CD14-positive monocyte (primary cell): Measurements from ENCODE around the gene RNF217. TPM values are rescaled to one million over a fixed set of nuclear protein-coding genes. Genes with fewer than 3 reads are reported as not detected.

Experiments used
- DNase-seq, 3 donors: peaks; one replicate each; pipeline ENCODE4 v3.0.0-alpha.2; 2011 to 2022
- H2AFZ ChIP-seq: 2 replicates; pipeline ENCODE4 v1.6.0; 2012; ENCODE audit warnings: mild to moderate bottlenecking, low read depth, low read length, inconsistent platforms; ENCODE audit not compliant: insufficient read depth, poor library complexity, severe bottlenecking
- H3K27ac ChIP-seq, 2 donors: 1 replicate in 1 of 2; 2 replicates in 1 of 2; pipeline ENCODE4 v1.5.1; 2012 to 2013; ENCODE audit warnings: low read length in 2 of 2, control low read depth in 1 of 2, inconsistent platforms in 1 of 2, low read depth in 1 of 2, mild to moderate bottlenecking in 1 of 2
- H3K27me3 ChIP-seq, 2 donors: one replicate each; pipeline versions ENCODE4 v1.6.0 to v1.6.1; 2011 to 2013; ENCODE audit warnings: low read length in 2 of 2; ENCODE audit not compliant: control insufficient read depth in 2 of 2, insufficient read depth in 2 of 2
- H3K36me3 ChIP-seq, 2 donors: replicated peaks in 1 of 2; 1 replicate in 1 of 2; 2 replicates in 1 of 2; pipeline versions ENCODE4 v1.5.1 to v1.6.1; 2012 to 2013; ENCODE audit warnings: low read length in 2 of 2, control low read depth in 1 of 2, inconsistent platforms in 1 of 2, mild to moderate bottlenecking in 1 of 2; ENCODE audit not compliant: insufficient read depth in 2 of 2, control insufficient read depth in 1 of 2
- H3K4me1 ChIP-seq, 2 donors: 1 replicate in 1 of 2; 2 replicates in 1 of 2; pipeline versions ENCODE4 v1.5.1 to v1.6.1; 2012 to 2013; ENCODE audit warnings: low read length in 2 of 2, control low read depth in 1 of 2, inconsistent platforms in 1 of 2, mild to moderate bottlenecking in 1 of 2, moderate library complexity in 1 of 2; ENCODE audit not compliant: insufficient read depth in 2 of 2, control insufficient read depth in 1 of 2
- H3K4me2 ChIP-seq: replicated peaks from 2 replicates; pipeline ENCODE3; 2012; ENCODE audit warnings: low read length, moderate library complexity, mild to moderate bottlenecking; ENCODE audit not compliant: poor library complexity, severe bottlenecking; ENCODE audit errors: extremely low read depth
- H3K4me3 ChIP-seq, 3 experiments: fragments of 200-600 bp in 1 of 3; sonication (generic) in 1 of 3; replicated peaks in 1 of 3; 1 replicate in 2 of 3; 2 replicates in 1 of 3; pipeline ENCODE4 v1.5.1; 2011 to 2013; ENCODE audit warnings: low read length in 3 of 3, mild to moderate bottlenecking in 3 of 3, control low read depth in 2 of 3, low read depth in 2 of 3, inconsistent platforms in 1 of 3, moderate library complexity in 1 of 3
- H3K79me2 ChIP-seq: 2 replicates; pipeline ENCODE4 v1.6.0; 2012; ENCODE audit warnings: mild to moderate bottlenecking, control low read depth, inconsistent platforms, low read length, moderate library complexity; ENCODE audit not compliant: insufficient read depth
- H3K9ac ChIP-seq: 2 replicates; pipeline ENCODE4 v1.6.0; 2017; ENCODE audit warnings: low read length, mild to moderate bottlenecking; ENCODE audit not compliant: insufficient read depth, poor library complexity, severe bottlenecking
- H3K9me3 ChIP-seq, 2 donors: replicated peaks in 1 of 2; 1 replicate in 1 of 2; 2 replicates in 1 of 2; pipeline versions ENCODE4 v1.5.1 to v1.6.1; 2012 to 2013; ENCODE audit warnings: low read length in 2 of 2, control low read depth in 1 of 2; ENCODE audit not compliant: control insufficient read depth in 1 of 2, insufficient read depth in 1 of 2
- H4K20me1 ChIP-seq: 2 replicates; pipeline ENCODE4 v1.6.0; 2012; ENCODE audit warnings: mild to moderate bottlenecking, low read length, control low read depth, moderate library complexity; ENCODE audit not compliant: insufficient read depth
- H3K27ac Mint-ChIP-seq, 7 donors: one replicate each; pipeline ENCODE4 v1.8.0; 2020; ENCODE audit warnings: mild to moderate bottlenecking in 7 of 7, mixed read lengths in 7 of 7, moderate library complexity in 6 of 7, inconsistent platforms in 2 of 7
- H3K27me3 Mint-ChIP-seq, 3 donors: one replicate each; pipeline ENCODE4 v1.8.0; 2021 to 2022; ENCODE audit warnings: low read depth in 3 of 3, mild to moderate bottlenecking in 3 of 3, mixed read lengths in 3 of 3, moderate library complexity in 3 of 3, inconsistent platforms in 1 of 3
- H3K36me3 Mint-ChIP-seq, 2 donors: one replicate each; pipeline ENCODE4 v1.8.0; 2020; ENCODE audit warnings: mixed read lengths in 2 of 2, inconsistent platforms in 1 of 2, mild to moderate bottlenecking in 1 of 2
- H3K4me1 Mint-ChIP-seq: one replicate; pipeline ENCODE4 v1.8.0; 2020; ENCODE audit warnings: mild to moderate bottlenecking, mixed read lengths
- H3K4me3 Mint-ChIP-seq, 2 donors: one replicate each; pipeline ENCODE4 v1.8.0; 2020; ENCODE audit warnings: mild to moderate bottlenecking in 2 of 2, mixed read lengths in 2 of 2, moderate library complexity in 1 of 2
- H3K9me3 Mint-ChIP-seq, 7 donors: one replicate each; pipeline ENCODE4 v1.8.0; 2020 to 2022; ENCODE audit warnings: mixed read lengths in 7 of 7, mild to moderate bottlenecking in 6 of 7, moderate library complexity in 6 of 7, inconsistent platforms in 2 of 7
- WGBS: methylation state at CpG from one replicate; pipeline ENCODE4 v1.1.5; 2013; ENCODE audit warnings: missing lambda C conversion rate; ENCODE audit not compliant: insufficient coverage; 5-methylcytosine and 5-hydroxymethylcytosine counted together
- intact Hi-C, 2 donors: fragments of 100-400 bp; cut with micrococcal nuclease; formaldehyde crosslinking; loops; one replicate each; pipeline versions ENCODE4 v1.15.0 to v1.15.1; 2023
- polyA plus RNA-seq, 3 donors: library from polyadenylated mRNA; depleted of rRNA in 1 of 3; unstranded in 2 of 3; stranded (reverse) in 1 of 3; fragments of 300-500 nt in 2 of 3; fragments of >200 nt in 1 of 3; fragmentation: Illumina TruSeq in 2 of 3; gene quantifications; 1 replicate in 2 of 3; 2 replicates in 1 of 3; pipeline ENCODE4 v1.2.3, GENCODE V29; 2012 to 2021
- TF ChIP-seq, protein P1 (sequence below): fragments of 200-600 bp; IDR thresholded peaks from one replicate; pipeline ENCODE4 v1.8.0; 2022; ENCODE audit warnings: antibody characterized with exemption, mild to moderate bottlenecking

Gene RNF217
- polyA plus RNA-seq, 3 donors, result 2.2 to 11.6 (median 3.3) TPM

DNA sequence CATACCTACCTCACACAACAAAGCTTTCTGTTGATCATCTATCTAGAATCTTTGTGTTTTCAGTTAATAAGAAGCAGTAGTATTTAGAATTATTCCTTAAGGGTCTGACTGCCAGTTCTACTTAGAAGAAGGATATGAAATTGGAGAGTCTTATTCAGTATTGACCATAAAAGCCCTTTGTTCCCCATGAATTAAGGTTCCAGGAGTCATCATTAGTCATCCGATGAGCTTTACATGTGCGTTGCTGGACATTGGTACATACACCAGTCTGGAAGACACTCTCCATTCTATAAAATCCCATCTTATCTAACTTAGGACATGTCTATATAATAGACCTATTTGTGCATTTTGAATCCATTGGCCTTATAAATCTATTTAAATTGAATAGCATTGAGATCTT lies 34.4 kb upstream of the RNF217 start:
- Mint-ChIP-seq H3K4me3 (no peak overlapping the region), H3K27me3 (peaks cover 0 to 1% (median 0%) of the 10 kb centered on the region in 3 donors), H3K4me1 (no peaks in the 10 kb centered on the region), H3K9me3 (peaks cover 0 to 6% (median 4%) of the 10 kb centered on the region in 7 donors), H3K36me3 (no peaks in the 10 kb centered on the region), H3K27ac (no peak overlapping the region)
- H3K36me3 ChIP-seq, result no peaks in the 10 kb centered on the region
- H3K4me3 ChIP-seq, result no peak overlapping the region
- no peaks in the 10 kb centered on the region for H3K79me2 ChIP-seq
- no peak overlapping the region for H3K27ac ChIP-seq
- DNase-seq, result no peak
- no peaks in the 10 kb centered on the region for H4K20me1 ChIP-seq
- no peak overlapping the region for H3K9ac ChIP-seq
- no peaks in the 10 kb centered on the region for H3K9me3 ChIP-seq
- H2AFZ ChIP-seq, result no peak overlapping the region
- H3K4me2 ChIP-seq, result no peak overlapping the region
- H3K4me1 ChIP-seq, result no peaks in the 10 kb centered on the region
- 100% methylated on average over 2 of the region's 2 CpGs for WGBS
- H3K27me3 ChIP-seq, result no peaks in the 10 kb centered on the region
- intact Hi-C loops, result no loop called here
- TF ChIP-seq, protein P1, sequence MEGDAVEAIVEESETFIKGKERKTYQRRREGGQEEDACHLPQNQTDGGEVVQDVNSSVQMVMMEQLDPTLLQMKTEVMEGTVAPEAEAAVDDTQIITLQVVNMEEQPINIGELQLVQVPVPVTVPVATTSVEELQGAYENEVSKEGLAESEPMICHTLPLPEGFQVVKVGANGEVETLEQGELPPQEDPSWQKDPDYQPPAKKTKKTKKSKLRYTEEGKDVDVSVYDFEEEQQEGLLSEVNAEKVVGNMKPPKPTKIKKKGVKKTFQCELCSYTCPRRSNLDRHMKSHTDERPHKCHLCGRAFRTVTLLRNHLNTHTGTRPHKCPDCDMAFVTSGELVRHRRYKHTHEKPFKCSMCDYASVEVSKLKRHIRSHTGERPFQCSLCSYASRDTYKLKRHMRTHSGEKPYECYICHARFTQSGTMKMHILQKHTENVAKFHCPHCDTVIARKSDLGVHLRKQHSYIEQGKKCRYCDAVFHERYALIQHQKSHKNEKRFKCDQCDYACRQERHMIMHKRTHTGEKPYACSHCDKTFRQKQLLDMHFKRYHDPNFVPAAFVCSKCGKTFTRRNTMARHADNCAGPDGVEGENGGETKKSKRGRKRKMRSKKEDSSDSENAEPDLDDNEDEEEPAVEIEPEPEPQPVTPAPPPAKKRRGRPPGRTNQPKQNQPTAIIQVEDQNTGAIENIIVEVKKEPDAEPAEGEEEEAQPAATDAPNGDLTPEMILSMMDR, result no peak

- Mint-ChIP-seq H3K4me3 (no peak overlapping the region), H3K9me3 (peaks cover 0 to 5% (median 3%) of the 10 kb centered on the region in 7 donors), H3K4me1 (no peaks in the 10 kb centered on the region), H3K27me3 (no peaks in the 10 kb centered on the region), H3K27ac (no peak overlapping the region), H3K36me3 (no peaks in the 10 kb centered on the region)
- Histone ChIP-seq H3K9ac (no peak overlapping the region), H2AFZ (no peak overlapping the region), H3K9me3 (no peaks in the 10 kb centered on the region), H3K36me3 (no peaks in the 10 kb centered on the region), H4K20me1 (no peaks in the 10 kb centered on the region), H3K79me2 (no peaks in the 10 kb centered on the region), H3K4me3 (no peak overlapping the region), H3K27ac (no peak overlapping the region), H3K4me1 (no peaks in the 10 kb centered on the region), H3K4me2 (no peak overlapping the region), H3K27me3 (no peaks in the 10 kb centered on the region)
- DNase-seq, result no peak
- no CpG with 5 or more reads among the region's 4 CpGs for WGBS
- intact Hi-C loops, result no loop called here
- TF ChIP-seq, protein P1, result no peak
Observed at GRCh38 chr6:124928851-124929250, 33.4 kb upstream of the RNF217 start.
